H1 (cell line): ENCODE measurements around the gene FAM184B. TPM values are rescaled to one million over a fixed set of nuclear protein-coding genes. Genes with fewer than 3 reads are reported as not detected.

Experiments used
- CTCF ChIA-PET: fragments of 300-600 bp; sonication (Branson Sonifier 250); formaldehyde crosslinking; loops from one replicate; lab custom pipeline; 2021; ENCODE audit not compliant: partially characterized antibody; lab: Charles Lee
- POLR2A ChIA-PET: fragments of 300-600 bp; sonication (Branson Sonifier 250); formaldehyde crosslinking; loops from one replicate; lab custom pipeline; 2021; ENCODE audit warnings: inconsistent platforms; ENCODE audit not compliant: partially characterized antibody; lab: Charles Lee
- DNase-seq, 2 experiments: peaks; one replicate each; pipeline versions ENCODE4 v3.0.0 to v3.0.0-alpha.2; 2010 to 2022; ENCODE audit warnings: low spot score in 2 of 2, low read depth in 1 of 2, mixed read lengths in 1 of 2
- FAIRE-seq: peaks from 2 replicates; lab custom pipeline; 2011; peaks lifted over from hg19 to GRCh38; lab: Jason Lieb, UNC
- H2AFZ ChIP-seq: 2 replicates; pipeline ENCODE4 v1.8.1; 2012; ENCODE audit warnings: low read length, inconsistent platforms
- H2AK5ac ChIP-seq: 2 replicates; pipeline ENCODE4 v1.6.1; 2013; ENCODE audit warnings: low read depth, low read length
- H2BK120ac ChIP-seq: replicated peaks from 2 replicates; pipeline ENCODE3; 2013; ENCODE audit warnings: low read depth, low read length, inconsistent platforms
- H2BK12ac ChIP-seq: 2 replicates; pipeline ENCODE4 v1.6.1; 2013; ENCODE audit warnings: low read depth, low read length
- H2BK15ac ChIP-seq: 2 replicates; pipeline ENCODE4 v1.6.1; 2013; ENCODE audit warnings: low read length
- H2BK20ac ChIP-seq: 2 replicates; pipeline ENCODE4 v1.6.1; 2013; ENCODE audit warnings: low read length
- H2BK5ac ChIP-seq: 2 replicates; pipeline ENCODE4 v1.6.1; 2013; ENCODE audit warnings: low read depth, low read length
- H3K14ac ChIP-seq: 2 replicates; pipeline ENCODE4 v1.6.1; 2013; ENCODE audit warnings: inconsistent platforms; ENCODE audit not compliant: insufficient read length
- H3K18ac ChIP-seq: 2 replicates; pipeline ENCODE4 v1.6.1; 2013; ENCODE audit warnings: low read length; ENCODE audit errors: extremely low read depth
- H3K23ac ChIP-seq: 2 replicates; pipeline ENCODE4 v1.6.1; 2013; ENCODE audit warnings: inconsistent platforms; ENCODE audit not compliant: insufficient read length
- H3K23me2 ChIP-seq: 2 replicates; pipeline ENCODE4 v1.6.1; 2013; ENCODE audit warnings: low read depth, low read length
- H3K27ac ChIP-seq: 2 replicates; pipeline ENCODE4 v1.6.1; 2011; ENCODE audit warnings: low read depth, low read length, inconsistent platforms
- H3K27me3 ChIP-seq, 4 experiments: replicated peaks in 1 of 4; 1 replicate in 1 of 4; 2 replicates in 3 of 4; pipeline versions ENCODE4 v1.6.1 to v1.8.1; 2011 to 2013; ENCODE audit warnings: low read length in 3 of 4, mild to moderate bottlenecking in 3 of 4, inconsistent platforms in 2 of 4, mixed read lengths in 2 of 4, moderate library complexity in 1 of 4; ENCODE audit not compliant: control insufficient read depth in 3 of 4, insufficient read depth in 3 of 4; ENCODE audit errors: extremely low read depth in 1 of 4
- H3K36me3 ChIP-seq, 4 experiments: 2 replicates each; pipeline versions ENCODE4 v1.6.1 to v1.8.1; 2011 to 2013; ENCODE audit warnings: mild to moderate bottlenecking in 4 of 4, low read length in 3 of 4, moderate library complexity in 2 of 4, control low read depth in 1 of 4, inconsistent platforms in 1 of 4; ENCODE audit not compliant: insufficient read depth in 4 of 4, control insufficient read depth in 2 of 4
- H3K4ac ChIP-seq: replicated peaks from 2 replicates; pipeline ENCODE3; 2013; ENCODE audit warnings: low read length, low read depth, mixed read lengths, inconsistent platforms; ENCODE audit not compliant: insufficient read length
- H3K4me1 ChIP-seq, 4 experiments: replicated peaks in 1 of 4; 1 replicate in 1 of 4; 2 replicates in 3 of 4; pipeline versions ENCODE4 v1.6.1 to v1.8.1; 2011 to 2013; ENCODE audit warnings: low read length in 3 of 4, inconsistent platforms in 2 of 4, mixed read lengths in 1 of 4; ENCODE audit not compliant: insufficient read depth in 4 of 4, control insufficient read depth in 3 of 4
- H3K4me2 ChIP-seq, 2 experiments: 2 replicates each; pipeline versions ENCODE4 v1.6.1 to v1.8.1; 2011 to 2013; ENCODE audit warnings: low read depth in 2 of 2, low read length in 2 of 2, control low read depth in 1 of 2, inconsistent platforms in 1 of 2, mild to moderate bottlenecking in 1 of 2; ENCODE audit not compliant: insufficient read depth in 1 of 2
- H3K4me3 ChIP-seq, 4 experiments: fragments of 200-600, 300-600 bp in 1 of 4; sonication (generic), shearing (Covaris generic), sonication (Bioruptor Twin) in 1 of 4; 2 replicates each; pipeline versions ENCODE4 v1.5.1 to v1.8.1; 2011 to 2016; ENCODE audit warnings: low read length in 4 of 4, low read depth in 3 of 4, control low read depth in 2 of 4, inconsistent platforms in 2 of 4, mild to moderate bottlenecking in 2 of 4, mixed read lengths in 1 of 4, moderate library complexity in 1 of 4; ENCODE audit not compliant: insufficient read depth in 2 of 4; ENCODE audit errors: extremely low read depth in 1 of 4
- H3K56ac ChIP-seq: replicated peaks from 2 replicates; pipeline ENCODE3; 2013; ENCODE audit warnings: low read depth, mild to moderate bottlenecking, mixed read lengths, low read length, inconsistent platforms; ENCODE audit not compliant: insufficient read length
- H3K79me1 ChIP-seq: 2 replicates; pipeline ENCODE4 v1.6.1; 2013; ENCODE audit warnings: low read depth, low read length, control low read depth
- H3K79me2 ChIP-seq, 2 experiments: 2 replicates each; pipeline versions ENCODE4 v1.6.1 to v1.8.1; 2012 to 2013; ENCODE audit warnings: low read length in 2 of 2, mild to moderate bottlenecking in 2 of 2, inconsistent platforms in 1 of 2; ENCODE audit not compliant: insufficient read depth in 2 of 2, control insufficient read depth in 1 of 2
- H3K9ac ChIP-seq, 4 experiments: replicated peaks in 1 of 4; 1 replicate in 1 of 4; 2 replicates in 3 of 4; pipeline versions ENCODE4 v1.6.1 to v1.8.1; 2011 to 2013; ENCODE audit warnings: low read depth in 3 of 4, low read length in 3 of 4, control low read depth in 2 of 4, mild to moderate bottlenecking in 2 of 4, moderate library complexity in 2 of 4, inconsistent platforms in 1 of 4; ENCODE audit errors: extremely low read depth in 1 of 4
- H3K9me3 ChIP-seq, 2 experiments: 2 replicates each; pipeline versions ENCODE4 v1.6.1 to v1.8.1; 2012 to 2013; ENCODE audit warnings: mild to moderate bottlenecking in 2 of 2, moderate library complexity in 2 of 2, control low read depth in 1 of 2, inconsistent platforms in 1 of 2, low read depth in 1 of 2, low read length in 1 of 2, mixed read lengths in 1 of 2; ENCODE audit not compliant: insufficient read depth in 2 of 2
- H4K20me1 ChIP-seq, 2 experiments: replicated peaks in 1 of 2; 2 replicates each; pipeline versions ENCODE3 to v1.8.1; 2011 to 2013; ENCODE audit warnings: inconsistent platforms in 2 of 2, low read length in 2 of 2, mild to moderate bottlenecking in 1 of 2; ENCODE audit not compliant: insufficient read depth in 2 of 2, control insufficient read depth in 1 of 2
- H4K5ac ChIP-seq: 2 replicates; pipeline ENCODE4 v1.6.1; 2013; ENCODE audit warnings: low read length, low read depth, mixed read lengths, inconsistent platforms; ENCODE audit not compliant: insufficient read length
- H4K8ac ChIP-seq: 2 replicates; pipeline ENCODE4 v1.8.0; 2013; ENCODE audit warnings: mild to moderate bottlenecking, moderate library complexity, low read length, inconsistent platforms; ENCODE audit not compliant: insufficient read depth; ENCODE audit errors: extremely low read depth
- H4K91ac ChIP-seq: replicated peaks from 2 replicates; pipeline ENCODE3; 2013; ENCODE audit warnings: low read length, mixed read lengths, inconsistent platforms; ENCODE audit not compliant: insufficient read length
- ATF3 ChIP-seq: IDR thresholded peaks from 2 replicates; pipeline ENCODE4 v1.6.1; 2011; ENCODE audit warnings: low read depth, mild to moderate bottlenecking, low read length; ENCODE audit not compliant: insufficient read depth
- BACH1 ChIP-seq: IDR thresholded peaks from 2 replicates; pipeline ENCODE4 v1.6.1; 2012; ENCODE audit warnings: low read length, improper control_type of control experiment
- BCL11A ChIP-seq, 2 experiments: IDR thresholded peaks; one replicate each; pipeline ENCODE4 v1.6.1; 2011; ENCODE audit warnings: low read depth in 2 of 2, low read length in 2 of 2, mild to moderate bottlenecking in 2 of 2
- CREB1 ChIP-seq: IDR thresholded peaks from 2 replicates; pipeline ENCODE4 v1.6.1; 2012; ENCODE audit warnings: inconsistent platforms
- EGR1 ChIP-seq: IDR thresholded peaks from 2 replicates; pipeline ENCODE4 v1.6.1; 2011; ENCODE audit warnings: low read depth, low read length, borderline replicate concordance
- EZH2 ChIP-seq: fragments of 200-600 bp; sonication (generic); IDR thresholded peaks from 2 replicates; pipeline ENCODE4 v1.7.1; 2012; ENCODE audit warnings: low read depth, mild to moderate bottlenecking, moderate library complexity, low read length, inconsistent platforms; ENCODE audit not compliant: severe bottlenecking
- FOSL1 ChIP-seq: IDR thresholded peaks from 2 replicates; pipeline ENCODE4 v1.6.1; 2011; ENCODE audit warnings: mild to moderate bottlenecking, low read depth, low read length, moderate library complexity; ENCODE audit not compliant: insufficient read depth
- GABPA ChIP-seq: IDR thresholded peaks from 2 replicates; pipeline ENCODE4 v1.6.1; 2011; ENCODE audit warnings: mild to moderate bottlenecking, low read length, moderate library complexity, borderline replicate concordance; ENCODE audit not compliant: insufficient read depth
- GTF2F1 ChIP-seq: IDR thresholded peaks from 2 replicates; pipeline ENCODE4 v1.6.1; 2012; ENCODE audit warnings: low read depth, low read length, improper control_type of control experiment, borderline replicate concordance
- JUN ChIP-seq: IDR thresholded peaks from 2 replicates; pipeline ENCODE4 v1.6.1; 2011; ENCODE audit warnings: low read depth, mild to moderate bottlenecking, improper control_type of control experiment, low read length
- KDM4A ChIP-seq: IDR thresholded peaks from one replicate; pipeline ENCODE4 v1.7.1; 2012; ENCODE audit warnings: low read depth, mild to moderate bottlenecking, moderate library complexity, low read length, inconsistent platforms; ENCODE audit not compliant: severe bottlenecking
- KDM5A ChIP-seq: fragments of 200-600 bp; IDR thresholded peaks from 2 replicates; pipeline ENCODE4 v1.7.1; 2012; ENCODE audit warnings: mild to moderate bottlenecking, low read length, inconsistent platforms, mixed read lengths
- SAP30 ChIP-seq: fragments of 300-600 bp; sonication (generic); IDR thresholded peaks from 2 replicates; pipeline ENCODE4 v1.7.1; 2012; ENCODE audit warnings: low read length, moderate library complexity, mild to moderate bottlenecking, inconsistent platforms; ENCODE audit not compliant: insufficient read depth, insufficient replicate concordance
- SP1 ChIP-seq: IDR thresholded peaks from 2 replicates; pipeline ENCODE4 v1.6.1; 2011; ENCODE audit warnings: low read depth, low read length
- WGBS, 2 experiments: shearing (Covaris generic) in 1 of 2; methylation state at CpG; one replicate each; pipeline versions ENCODE4 v1.1.6 to v1.1.7; 2013 to 2015; ENCODE audit warnings: low lambda C conversion rate in 2 of 2, mixed read lengths in 2 of 2, inconsistent platforms in 1 of 2, low coverage in 1 of 2, missing lambda C conversion rate in 1 of 2; ENCODE audit not compliant: insufficient replicate concordance in 2 of 2, insufficient coverage in 1 of 2, insufficient read length in 1 of 2; ENCODE audit errors: extremely low coverage in 1 of 2, missing lambda C conversion rate in 1 of 2; 5-methylcytosine and 5-hydroxymethylcytosine counted together
- polyA plus RNA-seq, 7 experiments: library from polyadenylated mRNA; depleted of rRNA in 3 of 7; stranded (reverse) in 5 of 7; unstranded in 2 of 7; fragments of >200 nt in 5 of 7; fragments of 200-250 nt in 2 of 7; gene quantifications; 1 replicate in 5 of 7; 2 replicates in 1 of 7; 4 replicates in 1 of 7; pipeline versions ENCODE4 v1.2.1 to v1.2.3, GENCODE V29; 2011 to 2013; ENCODE audit warnings: missing spikeins in 2 of 7, mixed read lengths in 2 of 7
- total RNA-seq: library from RNA; stranded (reverse); fragmentation: NEBNext Ultra II Directional; extraction: Animal tissue kit (Norgen Biotek cat#: 25700); gene quantifications from 2 replicates; pipeline ENCODE4 v1.2.1, GENCODE V29; 2021

FAM184B gene
- total and polyA plus RNA-seq, 2 of the 8 experiments (the other 6 are each of a cell fraction or from before 2014, with no cell fraction given): 0.05 to 0.39 TPM

GRCh38 chr4:17712166-17712565, 69.3 kb downstream of the FAM184B start:
- Histone ChIP-seq H3K9ac (no peak overlapping the region), H4K8ac (no peak overlapping the region), H3K27ac (no peak overlapping the region), H3K9me3 (no peaks in the 10 kb centered on the region), H3K14ac (no peak overlapping the region), H3K23ac (no peak overlapping the region), H2AK5ac (no peak overlapping the region), H3K79me2 (no peaks in the 10 kb centered on the region), H4K20me1 (no peaks in the 10 kb centered on the region), H2BK15ac (no peak overlapping the region), H3K36me3 (no peaks in the 10 kb centered on the region), H3K79me1 (no peaks in the 10 kb centered on the region), H2BK20ac (no peak overlapping the region), H4K5ac (no peak overlapping the region), H3K4me2 (no peak overlapping the region), H3K27me3 (no peaks in the 10 kb centered on the region), H3K23me2 (no peaks in the 10 kb centered on the region; the same call in 1 of the 2 replicates), H2BK12ac (no peak overlapping the region), H2AFZ (no peak overlapping the region), H3K56ac (no peak overlapping the region), H2BK5ac (no peak overlapping the region), H4K91ac (no peak overlapping the region), H3K4me1 (no peaks in the 10 kb centered on the region), H3K4me3 (no peak overlapping the region), H3K18ac (no peak overlapping the region), H3K4ac (no peak overlapping the region), H2BK120ac (no peak overlapping the region)
- POLR2A ChIA-PET: interaction anchor here (0.9 kb wide), 1 partner anchor 11 kb away, joined by 4 read pairs; no protein-coding TSS in a partner anchor
- peak in 1 of 2 experiments; percentile 19 for DNase-seq
- 98% methylated on average over 5 of the region's 5 CpGs; no CpG with 5 or more reads in 1 of the 2 experiments for WGBS, 2 experiments
- CTCF ChIA-PET: interaction anchor here (0.6 to 0.7 kb wide), 2 partner anchors 19 to 910 kb away, joined by 3 read pairs; no protein-coding TSS in a partner anchor
- FAIRE-seq: no peak
- no peak for TF ChIP-seq SAP30
- no peak for TF ChIP-seq KDM5A
- TF ChIP-seq JUN: no peak
- TF ChIP-seq EZH2: no peak
- TF ChIP-seq GTF2F1: no peak
- TF ChIP-seq CREB1: no peak
- no peak for TF ChIP-seq KDM4A
- TF ChIP-seq BCL11A (IDR thresholded peaks at IDR 0.05; ENCODE audit: low read depth in 2 of 2, low read length in 2 of 2): no peak
- TF ChIP-seq ATF3: no peak
- TF ChIP-seq EGR1: no peak
- no peak for TF ChIP-seq SP1
- no peak for TF ChIP-seq FOSL1
- no peak for TF ChIP-seq GABPA
- no peak for TF ChIP-seq BACH1
